CD4-positive, alpha-beta T cell treated with Interleukin-2 at 100 ng/mL for 4 hours (primary cell): ENCODE results near the gene LMF2.

Source experiments
- DNase-seq: peaks from one replicate; pipeline ENCODE4 v3.0.0-alpha.2; 2020; ENCODE audit warnings: low spot score

LMF2 gene

DNA sequence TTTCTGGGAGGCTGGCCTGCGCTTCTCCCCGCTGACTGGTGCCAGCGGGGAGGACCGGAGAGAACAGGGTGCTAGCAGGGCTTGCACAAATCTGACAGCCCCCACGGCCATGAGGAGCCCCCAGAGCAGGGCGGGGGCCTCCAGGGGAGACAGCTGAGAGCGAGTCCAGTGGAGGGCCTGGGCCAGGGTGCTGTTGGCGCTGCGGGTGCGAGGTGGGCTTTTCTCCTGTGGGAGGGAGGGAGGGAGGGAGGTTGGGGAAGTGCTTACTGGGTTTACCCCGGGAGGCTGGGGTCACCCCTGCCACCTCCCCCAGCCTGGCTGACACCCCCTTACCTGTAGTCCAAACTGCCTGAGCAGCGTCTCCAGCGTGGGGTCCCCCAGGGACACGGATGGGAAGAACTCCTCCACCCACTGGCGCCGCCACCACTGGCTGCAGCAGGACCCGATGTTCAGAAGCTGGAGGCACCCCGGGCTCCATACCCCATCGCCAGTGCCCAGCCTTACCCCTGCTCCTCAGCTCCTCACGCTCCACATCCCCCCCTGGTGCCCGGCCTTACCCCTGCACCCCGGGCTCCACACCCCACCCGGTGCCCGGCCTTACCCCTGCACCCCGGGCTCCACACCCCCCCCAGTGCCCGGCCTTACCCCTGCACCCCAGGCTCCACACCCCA is 3.9 kb downstream of the LMF2 start:
- DNase-seq, result no peak

DNA sequence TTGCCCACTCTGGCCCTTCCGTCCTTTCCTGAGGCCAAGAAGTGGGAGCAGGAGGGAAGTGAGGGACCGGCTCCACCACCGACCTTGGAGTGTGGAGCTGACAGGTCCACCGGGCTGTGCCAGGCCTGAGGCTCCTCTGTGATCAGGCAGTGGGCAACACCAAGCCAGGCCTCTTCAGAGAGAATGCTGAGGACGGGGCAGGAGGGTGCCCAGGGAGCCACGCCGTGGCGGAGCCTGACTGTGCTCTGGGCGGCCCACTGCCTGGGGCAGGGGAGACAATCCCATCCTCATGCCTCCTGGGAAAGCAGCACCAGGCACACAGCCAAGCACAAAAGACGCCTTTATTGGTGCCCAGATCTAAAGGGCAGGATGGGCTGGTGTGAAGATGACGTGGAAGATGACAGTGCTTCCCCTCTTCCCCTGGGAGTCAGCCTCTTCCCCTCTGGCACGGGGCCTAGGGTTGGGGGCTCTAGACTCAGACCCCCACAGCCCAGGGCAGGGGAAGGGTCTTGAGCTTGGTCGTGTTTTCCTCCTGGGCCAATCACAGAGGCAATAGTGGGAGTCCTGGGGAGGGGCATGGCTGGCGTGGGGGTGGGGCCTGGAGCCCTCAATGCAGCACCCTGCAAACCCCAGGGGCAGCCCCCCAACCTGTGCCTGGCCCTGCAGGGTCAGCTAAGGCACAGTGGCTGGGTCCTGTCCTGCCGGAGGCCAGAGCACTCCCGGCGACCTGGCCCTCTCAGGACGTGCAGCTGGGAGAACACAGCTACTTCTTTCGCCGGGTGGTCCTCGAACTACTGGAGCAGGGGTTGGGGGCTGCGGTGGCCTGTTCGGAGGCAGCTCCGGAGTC is 4.7 kb downstream of the LMF2 start:
- no peak for DNase-seq

DNA sequence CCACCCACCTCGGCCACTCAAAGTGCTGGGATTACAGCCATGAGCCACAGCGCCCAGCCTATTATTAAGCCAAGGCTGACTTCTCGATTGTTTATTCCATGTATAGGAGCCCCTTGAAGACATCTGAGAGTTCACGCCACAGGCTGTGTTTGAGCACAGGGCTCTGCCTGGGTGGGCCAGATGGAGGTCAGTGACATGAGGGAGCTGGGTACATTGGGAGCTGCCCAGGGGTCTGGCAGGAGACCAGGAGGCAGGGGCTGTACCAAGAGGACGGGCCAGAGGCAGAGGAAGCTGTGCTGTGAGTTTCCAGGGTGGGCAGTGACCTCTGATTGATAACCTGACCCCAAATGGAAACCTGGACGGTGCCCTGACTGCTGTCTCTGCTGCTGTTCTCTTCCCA is 5.4 kb downstream of the LMF2 start:
- DNase-seq, result no peak

DNA sequence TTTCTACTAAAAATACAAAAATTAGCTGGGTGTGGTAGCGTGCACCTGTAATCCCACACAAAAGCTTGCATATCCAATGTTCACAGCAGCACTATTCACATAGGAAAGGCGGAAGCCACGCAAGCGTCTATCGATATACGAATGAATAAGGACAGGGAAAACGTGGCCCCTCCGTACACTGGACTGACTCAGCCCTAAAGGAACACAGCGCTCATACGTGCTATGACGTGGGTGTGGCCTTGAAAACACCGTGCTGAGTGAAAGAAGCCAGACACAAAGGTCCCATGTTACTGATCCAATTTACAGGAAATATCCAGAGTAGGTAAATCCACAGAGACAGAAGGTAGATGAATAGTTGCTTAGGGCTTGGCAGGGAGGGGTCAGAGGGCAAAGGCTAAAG is 7.0 kb downstream of the LMF2 start:
- DNase-seq, result no peak

DNA sequence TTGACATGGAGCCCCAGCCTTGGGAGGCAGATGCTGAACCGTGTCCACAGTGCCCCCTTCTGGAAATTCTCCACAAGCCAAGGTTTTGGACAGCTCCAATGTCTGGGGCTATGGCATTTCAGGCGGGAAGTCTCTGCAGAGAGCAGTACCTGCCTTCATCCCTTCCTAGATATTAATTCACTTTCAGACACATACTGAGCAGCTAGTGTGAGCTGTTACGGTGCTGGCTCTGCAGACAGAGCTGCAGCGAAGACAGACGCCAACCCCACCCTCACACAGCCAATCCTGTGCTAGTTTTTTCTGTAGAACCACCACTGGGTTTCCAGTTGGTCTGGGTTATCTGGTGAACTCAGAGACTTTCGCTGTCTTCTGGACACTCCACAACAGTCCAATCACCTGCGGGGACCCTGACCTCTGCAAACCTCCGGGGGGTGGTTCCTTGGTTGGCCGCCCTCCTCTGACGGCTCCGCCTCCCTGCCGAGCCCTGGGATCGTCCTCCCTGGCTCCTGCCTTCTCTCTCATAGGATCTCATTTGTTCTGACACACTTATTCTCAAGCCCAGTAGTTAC is 9.1 kb downstream of the LMF2 start:
- peak; percentile 82 for DNase-seq

DNA sequence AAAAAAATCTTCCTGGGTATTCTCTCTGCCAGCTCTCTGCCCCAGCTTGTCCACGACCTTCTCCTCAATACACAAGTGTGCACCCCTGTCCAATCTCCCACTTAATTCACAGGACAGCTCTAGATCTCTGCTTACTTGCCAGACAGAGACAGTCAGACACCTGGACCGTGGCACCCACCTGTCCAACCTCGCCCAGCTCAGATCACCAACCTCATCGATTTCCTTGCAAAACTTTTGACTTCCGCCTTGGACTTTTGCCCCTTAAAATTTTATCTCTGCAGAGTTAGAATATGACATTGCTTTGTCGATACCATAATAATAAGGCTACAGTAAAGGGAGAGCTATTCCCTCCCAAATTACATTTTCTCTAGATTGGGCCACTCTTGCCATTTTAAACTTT is 10.4 kb downstream of the LMF2 start:
- no peak for DNase-seq

DNA sequence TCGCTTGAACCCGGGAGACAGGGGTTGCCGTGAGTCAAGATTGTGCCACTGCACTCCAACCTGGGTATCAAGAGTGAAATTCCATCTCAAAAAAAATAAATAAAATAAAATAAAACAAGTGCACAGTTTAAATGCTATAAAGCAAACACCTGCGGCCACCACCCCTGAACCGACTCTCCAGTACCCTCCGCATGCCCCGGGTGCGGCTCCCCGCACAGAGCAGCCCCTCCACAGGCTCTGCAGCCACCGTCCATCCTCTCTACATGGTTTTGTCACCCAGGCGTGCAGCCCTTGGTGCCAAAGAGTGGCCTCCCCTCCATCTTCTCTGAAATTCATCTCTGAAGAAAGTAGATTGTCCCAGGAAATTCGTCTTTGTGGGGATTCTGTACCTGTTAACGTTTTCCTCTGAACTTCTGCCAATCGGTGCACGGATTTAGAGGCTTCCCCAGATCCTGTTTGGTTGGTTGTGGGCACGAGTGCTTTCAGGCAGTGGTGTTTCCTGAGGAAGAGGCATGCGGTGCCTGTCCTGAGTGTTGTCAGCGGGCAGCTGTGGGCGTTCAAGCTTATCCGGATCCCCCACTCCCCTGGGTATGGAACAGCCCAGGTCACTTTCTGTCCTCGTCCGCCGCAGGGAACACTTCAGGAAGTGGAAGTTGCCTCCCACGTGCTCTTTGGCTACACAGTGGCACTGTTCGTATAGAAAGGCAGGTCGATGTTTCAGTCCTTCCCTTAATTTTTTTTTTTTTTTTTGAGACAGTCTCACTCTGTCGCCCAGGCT is 16.8 kb downstream of the LMF2 start:
- no peak for DNase-seq

DNA sequence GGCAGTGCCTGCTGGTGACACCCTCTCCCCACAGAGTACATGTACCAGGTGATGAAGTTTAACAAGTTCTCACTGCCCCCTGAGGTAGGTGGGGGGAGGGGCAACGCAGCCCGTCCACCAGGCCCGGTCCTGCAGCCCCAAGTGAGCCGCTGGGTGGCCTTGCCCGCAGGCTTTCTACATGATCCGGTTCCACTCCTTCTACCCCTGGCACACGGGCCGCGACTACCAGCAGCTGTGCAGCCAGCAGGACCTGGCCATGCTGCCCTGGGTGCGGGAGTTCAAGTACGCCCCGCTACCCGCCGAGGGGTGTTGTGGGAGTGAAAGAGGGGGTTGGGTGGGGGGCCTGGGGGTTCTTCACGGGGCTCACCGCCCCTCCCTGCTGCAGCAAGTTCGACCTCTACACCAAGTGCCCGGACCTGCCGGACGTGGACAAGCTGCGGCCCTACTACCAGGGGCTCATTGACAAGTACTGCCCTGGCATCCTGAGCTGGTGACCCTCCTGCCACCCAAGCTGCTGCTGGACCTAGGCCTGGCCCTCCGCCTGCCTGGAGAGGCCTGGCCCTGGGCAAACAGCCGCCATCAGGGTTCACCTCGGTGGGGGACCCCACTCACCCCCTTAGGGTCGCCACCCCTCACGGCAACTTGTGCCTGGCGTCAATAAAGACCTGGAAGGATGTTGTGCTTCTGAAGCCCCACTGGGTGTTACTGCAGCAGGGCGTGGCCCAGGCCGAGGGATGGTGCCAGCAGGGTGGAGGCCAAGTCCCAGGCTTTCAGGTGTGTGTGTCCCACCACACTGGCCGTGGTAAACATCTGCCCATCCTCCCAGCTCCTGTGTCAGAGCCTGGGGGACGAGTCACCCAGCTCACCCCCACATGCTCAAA is 17.9 kb downstream of the LMF2 start:
- no peak for DNase-seq

DNA sequence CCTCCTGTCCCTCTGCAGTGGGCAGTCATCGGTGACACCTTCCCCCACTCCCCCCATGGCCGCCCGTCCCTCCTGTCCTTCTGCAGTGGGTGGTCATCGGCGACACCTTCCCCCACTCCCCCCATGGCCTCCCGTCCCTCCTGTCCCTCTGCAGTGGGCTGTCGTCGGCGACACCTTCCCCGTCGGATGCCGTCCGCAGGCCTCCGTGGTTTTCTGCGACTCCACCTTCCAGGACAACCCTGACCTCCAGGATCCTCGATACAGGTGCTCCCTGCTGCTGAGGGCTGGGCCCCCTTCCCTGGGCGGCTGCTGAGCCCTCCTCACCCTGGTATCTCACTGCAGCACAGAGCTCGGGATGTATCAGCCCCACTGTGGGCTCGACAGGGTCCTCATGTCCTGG is 18.6 kb downstream of the LMF2 start:
- no peak for DNase-seq

DNA sequence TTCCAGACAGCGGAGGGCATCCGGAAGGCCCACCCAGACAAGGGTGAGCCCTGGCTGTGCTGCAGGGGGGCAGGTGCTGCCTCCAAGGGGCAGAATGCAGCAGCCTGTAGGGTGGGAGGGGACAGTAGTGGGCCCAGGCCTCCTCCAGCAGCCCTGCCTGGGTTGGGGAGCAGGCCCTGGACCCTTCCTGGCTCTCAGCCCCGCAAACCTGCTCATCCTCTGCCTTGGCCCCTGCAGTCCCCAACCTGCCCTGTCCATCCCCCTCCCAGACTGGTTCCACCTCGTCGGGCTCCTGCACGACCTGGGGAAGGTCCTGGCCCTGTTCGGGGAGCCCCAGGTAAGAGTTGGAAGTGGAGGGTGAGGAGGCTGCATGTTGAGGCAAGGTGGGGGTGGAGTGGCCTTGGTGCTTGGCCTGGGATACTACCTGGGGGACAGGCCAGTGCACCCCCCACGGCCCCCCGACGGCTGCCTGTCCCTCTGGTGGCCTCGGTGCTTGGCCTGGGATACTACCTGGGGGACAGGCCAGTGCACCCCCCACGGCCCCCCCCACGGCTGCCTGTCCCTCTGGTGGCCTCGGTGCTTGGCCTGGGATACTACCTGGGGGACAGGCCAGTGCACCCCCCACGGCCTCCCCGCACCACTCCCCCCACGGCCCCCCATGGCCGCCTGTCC is 19.4 kb downstream of the LMF2 start:
- no peak for DNase-seq

DNA sequence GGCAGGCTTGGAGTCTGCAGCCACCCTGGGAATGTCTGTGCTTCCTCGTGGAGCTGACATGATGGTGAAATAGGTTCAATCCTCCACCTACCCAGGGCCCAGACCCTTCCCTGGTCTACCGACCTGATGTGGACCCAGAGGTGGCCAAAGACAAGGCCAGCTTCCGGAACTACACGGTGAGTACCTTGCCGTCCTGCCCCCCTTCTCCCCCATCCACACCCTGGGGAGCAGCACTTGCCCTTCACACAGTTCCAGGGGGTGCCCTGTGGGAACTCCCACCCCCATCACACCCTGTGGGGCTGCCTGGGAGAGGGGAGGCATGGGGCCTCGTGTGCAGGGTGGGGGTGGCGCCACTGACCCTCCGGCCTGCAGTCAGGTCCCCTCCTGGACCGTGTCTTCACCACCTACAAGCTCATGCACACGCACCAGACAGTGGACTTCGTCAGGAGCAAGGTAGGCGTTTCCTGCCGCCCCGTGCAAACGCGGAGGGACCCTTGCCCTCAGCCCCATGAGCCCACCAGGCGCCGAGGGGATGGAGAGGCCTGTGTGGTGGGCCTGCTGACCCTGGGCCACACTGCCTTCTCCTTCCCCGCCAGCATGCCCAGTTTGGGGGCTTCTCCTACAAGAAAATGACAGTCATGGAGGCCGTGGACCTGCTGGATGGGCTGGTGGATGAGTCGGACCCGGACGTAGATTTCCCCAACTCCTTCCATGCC is 20.1 kb downstream of the LMF2 start:
- no peak for DNase-seq

DNA sequence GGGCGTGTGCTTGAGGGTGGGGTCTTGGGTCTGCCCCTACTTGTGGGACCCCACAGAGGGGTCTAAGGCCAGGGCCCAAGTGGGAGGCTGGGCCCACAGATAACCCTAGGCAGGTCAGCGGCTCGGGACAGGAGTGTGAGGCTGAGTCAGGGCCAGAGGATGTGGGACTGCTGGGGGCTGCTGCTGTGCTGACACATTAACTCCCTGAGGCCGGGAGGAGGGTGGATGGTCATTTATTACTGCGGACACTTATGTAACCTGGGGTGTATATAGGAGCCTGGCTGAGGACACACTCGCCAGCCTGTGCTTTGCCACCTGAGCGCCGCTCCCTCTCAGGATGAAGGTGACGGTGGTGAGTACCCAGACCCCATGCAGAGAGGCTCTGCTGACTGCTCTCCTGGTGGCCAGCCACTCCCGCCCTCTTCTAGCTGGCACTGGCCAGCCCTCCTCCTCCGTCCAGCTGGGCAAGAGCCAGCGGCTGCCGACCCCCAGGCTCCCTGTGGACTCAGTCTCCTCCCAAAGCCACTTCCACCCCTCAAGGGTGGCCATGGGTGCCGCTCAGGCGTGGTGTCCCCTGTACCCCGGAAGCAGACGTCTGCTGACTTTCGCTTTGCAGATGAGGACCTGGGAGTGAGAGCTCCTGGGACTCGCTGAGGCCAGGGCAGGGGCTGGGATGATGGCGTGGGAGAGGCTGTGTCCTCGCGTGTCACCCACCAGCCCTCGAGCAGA is 20.8 kb downstream of the LMF2 start, which contains the start of gene MIOX:
Gene MIOX (plus strand): TSS at position 299 of the 729 bp plus-strand sequence. CDS start 39 bp downstream, at position 338.
- DNase-seq, result no peak

DNA sequence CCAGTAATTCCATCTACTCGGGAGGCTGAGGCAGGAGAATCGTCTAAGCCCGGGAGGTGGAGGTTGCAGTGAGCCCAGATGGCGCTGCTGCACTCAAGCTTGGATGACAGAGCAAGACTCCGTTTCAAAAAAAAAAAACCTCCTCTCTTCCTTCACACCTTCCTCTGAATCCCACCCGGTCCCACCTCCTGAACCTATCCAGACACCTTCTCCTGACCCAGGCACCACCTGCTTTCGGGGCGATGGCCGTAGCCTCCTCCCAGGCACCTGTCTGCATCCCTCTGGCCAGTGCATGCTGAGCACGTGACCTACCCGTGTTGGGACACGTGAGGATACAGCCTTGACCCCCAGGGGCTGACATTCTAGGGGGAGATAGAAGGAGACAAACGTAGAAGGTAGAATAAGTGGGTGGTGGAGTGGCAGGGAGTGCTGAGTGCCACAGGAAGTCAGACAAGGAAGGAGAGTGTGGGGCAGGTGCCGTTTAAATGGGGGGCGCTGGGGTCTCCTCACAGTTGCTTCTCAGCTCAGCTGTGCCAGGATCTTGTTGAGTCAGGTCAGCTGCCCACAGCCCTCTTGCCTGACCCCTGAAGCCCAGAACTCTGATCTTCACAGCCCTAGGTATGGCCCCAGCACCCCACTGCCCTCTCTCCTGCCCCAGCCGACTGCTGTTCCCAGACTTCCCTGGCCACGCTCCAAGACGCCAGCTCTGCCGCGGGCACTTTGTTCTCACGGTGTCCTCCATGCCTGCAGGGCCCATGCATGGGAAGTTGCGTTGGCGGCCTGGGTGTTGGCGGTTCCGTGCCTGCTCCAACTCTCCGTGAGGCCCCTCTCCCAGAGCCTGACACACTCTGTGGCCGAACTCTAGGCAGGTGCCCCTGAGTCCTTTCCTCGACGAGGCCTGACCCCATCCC is 22.0 kb downstream of the LMF2 start:
- no peak for DNase-seq

DNA sequence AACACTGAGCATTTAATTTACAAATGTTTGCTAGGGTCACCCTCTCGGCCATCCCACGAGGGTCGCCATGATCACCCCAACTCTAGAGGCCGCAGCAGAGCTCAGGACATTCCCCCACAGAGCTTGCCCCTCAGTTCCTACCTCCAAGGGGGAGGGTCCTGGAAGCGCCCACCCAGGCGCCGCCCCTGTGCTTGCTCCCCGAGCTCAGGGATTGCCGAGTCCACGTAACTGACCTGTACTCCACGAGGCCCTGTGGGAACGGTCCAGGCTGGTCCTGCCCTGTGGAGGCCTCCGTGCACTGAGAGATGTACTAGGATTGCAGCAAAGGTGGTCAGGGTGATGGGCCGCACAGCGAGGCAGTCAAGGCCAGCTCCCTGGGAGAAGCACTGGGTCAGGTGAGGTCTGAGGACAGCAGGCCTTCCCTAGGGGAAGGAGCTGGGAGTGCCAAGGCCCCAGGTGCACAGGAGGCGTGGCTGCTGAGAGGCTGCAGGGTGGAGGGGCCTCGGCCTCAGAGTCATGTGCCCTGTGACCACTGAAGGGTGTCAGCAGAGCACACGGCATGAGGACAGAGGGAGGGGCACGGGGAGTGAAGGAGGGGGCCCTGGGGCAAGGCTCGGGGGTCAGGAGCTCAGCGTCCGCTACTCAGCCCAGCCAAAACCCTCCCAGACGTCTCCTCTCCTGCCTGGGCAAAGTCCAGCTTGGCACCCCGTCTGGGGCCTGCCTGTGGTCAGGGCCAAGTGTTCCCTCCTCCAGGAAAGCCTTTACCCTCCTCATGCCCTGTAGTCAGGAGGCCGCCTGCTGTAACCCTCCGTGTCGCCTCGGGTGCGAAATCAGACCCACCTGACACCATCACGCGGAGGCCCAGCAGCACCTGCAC is 23.3 kb downstream of the LMF2 start:
- no peak for DNase-seq

DNA sequence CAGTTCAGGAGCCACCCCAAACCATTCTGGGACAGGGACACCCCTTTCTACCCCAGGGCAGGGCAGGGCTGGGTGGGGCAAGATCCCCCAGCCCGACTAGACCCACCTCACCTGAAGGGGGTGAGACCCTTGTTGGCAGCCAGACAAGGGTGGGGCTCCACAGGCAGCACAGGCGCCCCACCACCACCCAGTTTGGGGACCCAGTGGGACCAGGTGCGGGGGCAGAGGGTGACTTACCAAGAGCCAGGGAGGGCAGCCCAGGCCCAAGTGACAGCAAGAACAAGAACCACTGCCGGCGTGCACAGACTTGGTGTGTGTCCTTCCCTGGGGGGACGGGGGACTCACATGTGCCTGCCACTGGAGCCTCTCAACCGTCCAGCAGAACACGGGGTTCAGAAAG is 23.9 kb downstream of the LMF2 start:
- no peak for DNase-seq

DNA sequence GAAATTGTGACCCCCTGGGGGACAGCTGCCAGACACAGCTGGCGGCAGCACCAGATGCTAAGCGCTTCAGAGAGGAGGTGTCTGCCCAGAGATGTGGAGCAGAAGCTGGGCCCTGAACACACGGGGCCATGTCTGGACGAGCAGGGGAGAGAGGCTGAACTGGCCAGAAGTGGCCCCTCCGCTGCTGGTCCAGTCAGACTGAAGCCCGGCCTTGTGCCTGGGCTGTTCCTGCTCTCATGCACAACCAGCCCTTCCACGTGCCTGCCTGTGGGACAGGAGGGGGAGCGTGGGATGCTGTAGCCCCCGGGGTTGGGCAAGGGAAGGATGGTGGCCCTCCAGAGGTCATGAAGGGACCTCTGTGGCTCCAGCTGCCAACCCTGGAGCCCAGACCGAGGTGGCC is 24.4 kb downstream of the LMF2 start:
- no peak for DNase-seq
